HG02870 (cell line): Measurements from ENCODE around the gene CEP131.

ENCODE experiments used
- ATAC-seq: cut with Tn5 transposase; IDR thresholded peaks from one replicate; pipeline ENCODE4 v1.9.1; 2021; ENCODE audit warnings: mild to moderate bottlenecking, moderate library complexity; ENCODE audit not compliant: unreplicated experiment

CEP131 gene

DNA sequence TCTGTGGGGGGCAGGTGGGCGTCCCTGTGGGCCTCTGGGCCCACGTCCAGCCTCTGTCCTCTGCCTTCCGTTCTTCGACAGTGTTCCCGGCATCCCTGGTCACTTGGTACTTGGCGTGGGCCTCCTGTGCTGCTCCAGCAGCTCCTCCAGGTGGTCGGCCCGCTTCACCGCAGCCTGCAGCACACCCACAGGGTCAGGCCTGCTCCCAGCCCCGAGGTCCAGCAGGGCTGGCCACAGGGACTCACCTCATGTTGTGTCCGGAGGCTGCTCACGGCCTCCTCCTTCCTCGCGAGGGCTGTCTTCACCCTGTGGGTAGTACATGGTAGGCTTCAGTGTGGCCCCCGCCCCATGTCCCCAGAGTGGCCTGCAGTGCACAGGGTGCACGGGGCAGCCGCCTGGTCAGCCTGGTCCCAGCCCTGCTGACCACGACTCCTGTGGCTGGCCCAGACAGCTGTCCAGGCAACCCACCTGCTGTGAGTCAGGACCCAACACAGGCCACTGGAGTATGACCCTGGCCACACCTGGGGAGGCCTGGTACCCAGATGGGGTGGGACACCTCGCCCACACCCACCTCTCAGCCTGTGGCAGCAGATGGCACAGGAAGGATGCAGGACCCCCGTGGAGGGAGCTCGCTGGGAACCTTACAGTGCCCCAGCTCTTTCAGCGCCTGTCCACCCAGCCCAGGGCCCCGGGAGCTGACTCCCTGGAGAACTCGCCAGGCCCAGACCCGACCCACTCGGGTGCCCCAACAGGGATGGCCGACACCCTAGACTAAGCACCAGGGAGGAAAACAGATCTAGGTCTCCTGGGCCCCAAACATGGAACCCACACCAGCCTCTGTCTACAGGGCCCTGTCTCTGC is 32.9 kb downstream of the CEP131 start:
- ATAC-seq = no peak

DNA sequence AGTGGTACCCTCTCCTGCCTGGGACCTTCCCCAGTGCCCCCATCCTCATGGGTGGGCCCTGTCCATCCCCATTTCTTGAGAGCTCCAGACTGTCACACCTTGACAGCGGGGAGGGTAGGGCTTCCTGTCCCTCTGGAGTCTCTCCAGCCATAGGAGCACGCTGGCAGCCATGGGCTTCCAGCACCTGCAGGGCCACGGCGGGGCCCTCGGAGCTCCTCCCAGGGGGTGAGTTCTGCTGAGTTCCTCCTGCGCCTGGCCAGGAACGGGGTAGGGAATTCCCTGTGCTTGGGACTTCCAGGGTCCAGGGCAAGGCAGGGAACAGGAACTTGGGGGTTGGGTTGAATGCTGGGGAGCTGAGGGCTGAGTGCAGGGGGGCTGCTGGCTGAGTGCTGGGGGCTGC is 33.7 kb downstream of the CEP131 start:
- no peak for ATAC-seq

DNA sequence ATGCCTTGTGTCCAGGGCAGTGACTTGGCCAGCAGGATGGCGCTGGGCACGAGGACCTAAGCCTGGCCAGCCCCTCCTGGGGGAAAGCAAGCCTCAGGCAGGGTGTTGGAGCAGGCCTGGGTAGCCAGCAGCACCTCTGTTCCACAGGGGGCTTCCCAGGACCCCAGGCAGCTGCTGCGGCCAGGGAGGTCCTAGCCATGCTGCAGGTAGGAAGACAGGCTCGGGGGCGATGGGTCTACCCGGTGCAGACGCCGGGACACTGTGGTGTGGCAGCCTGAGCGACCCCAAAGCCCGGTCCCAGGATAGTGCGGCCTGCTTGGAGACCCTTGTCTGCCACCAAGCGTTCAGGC is 34.3 kb downstream of the CEP131 start:
- no peak for ATAC-seq

DNA sequence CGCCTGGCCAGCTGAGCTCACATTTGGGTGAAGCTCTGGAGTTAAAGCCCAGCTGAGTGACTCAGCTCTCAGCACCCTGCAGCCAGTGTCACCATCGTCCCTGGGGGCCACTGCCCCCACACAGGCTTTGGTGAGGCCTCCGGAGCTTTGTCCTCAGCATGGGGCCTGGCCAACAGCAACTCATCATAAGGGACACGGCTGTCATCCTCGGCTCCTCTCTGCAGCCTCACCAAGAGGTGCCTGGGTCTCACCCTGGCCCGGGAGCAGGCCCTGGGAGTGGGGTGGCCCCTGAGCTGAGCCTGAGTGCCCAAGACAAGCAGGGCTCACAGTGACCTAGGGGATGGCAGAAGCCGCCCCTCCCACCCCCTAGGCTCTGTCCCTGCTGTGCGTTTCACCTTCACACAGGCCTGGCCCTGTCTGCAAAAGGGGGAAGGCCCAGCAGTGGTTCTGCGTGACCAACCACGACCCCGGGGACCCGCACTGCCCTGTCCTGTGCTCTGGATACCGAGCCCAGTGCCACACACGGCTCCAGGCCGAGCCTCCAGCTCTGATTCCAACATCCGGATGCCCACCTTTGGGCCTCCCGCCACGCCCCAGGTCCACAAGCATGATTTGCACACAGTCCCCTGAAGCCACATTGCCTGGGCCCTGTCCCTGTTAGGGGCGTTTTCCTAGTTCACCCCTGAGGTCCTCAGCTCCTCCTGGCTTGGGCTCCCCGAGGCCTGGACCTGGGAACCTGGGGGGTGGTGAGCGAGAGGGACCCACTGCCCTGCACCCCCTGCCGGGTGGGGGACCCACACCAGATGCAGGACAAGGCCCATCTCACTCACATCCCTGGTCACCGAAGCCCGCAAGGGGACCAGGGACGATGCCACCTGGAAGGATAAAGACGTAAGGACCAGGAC is 34.9 kb downstream of the CEP131 start:
- no peak for ATAC-seq

DNA sequence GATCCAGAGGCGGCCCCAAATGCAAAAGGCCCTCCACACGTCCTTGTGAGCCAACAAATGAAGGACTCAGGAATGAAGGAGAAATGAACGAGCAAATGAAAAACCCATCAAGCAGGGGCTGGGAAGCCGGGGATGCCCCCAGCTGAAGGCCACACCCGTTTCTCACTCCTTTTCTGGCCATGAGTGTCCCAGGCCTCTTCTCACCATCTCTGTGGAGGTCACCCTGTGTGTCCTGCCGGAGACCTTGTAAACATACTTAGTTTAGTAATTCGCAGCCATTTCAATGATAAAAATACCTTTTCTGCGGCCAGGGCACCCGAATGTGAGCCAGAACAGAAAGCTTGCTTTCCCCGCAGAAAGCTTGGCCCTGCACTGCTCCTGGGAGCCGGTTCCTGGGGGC is 35.6 kb downstream of the CEP131 start:
- no peak for ATAC-seq

DNA sequence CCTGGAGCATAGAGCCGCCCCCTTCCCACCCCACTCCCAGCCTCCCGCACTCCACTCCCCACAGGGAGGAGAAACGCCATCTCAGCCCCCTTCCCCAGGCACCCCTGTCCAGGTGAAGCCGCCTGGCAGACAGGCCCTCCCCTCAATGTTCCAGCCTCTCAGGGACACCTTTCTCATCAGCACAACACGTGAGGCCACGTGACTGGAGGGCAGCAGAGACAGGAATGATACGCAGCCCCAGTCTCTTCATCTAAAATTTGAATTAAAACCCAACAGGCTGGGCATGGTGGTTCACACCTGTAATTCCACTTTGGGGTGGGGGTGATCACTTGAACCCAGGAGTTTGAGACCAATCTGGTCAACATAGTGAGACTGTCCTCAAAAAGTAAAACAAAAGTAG is 36.6 kb downstream of the CEP131 start:
- no peak for ATAC-seq

DNA sequence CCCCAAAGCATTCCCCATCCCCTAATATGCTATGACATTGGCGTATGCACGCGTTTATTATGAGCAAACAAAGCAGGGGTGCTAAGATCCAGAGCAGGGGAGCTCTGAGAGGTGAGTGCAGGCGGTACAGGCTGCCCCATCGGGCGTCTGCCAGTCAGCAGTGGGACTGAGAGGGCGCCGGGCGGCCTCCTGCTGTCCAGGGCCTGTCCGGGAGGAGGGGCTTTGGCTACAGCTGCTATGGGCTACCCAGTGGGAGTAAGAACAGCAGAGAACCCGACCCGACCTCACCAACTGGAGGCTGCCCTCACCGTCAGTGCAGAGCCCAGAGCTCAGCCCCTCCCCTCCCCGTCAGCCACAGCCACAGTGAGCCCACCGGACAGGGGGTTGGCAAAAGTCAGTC is 38.2 kb downstream of the CEP131 start:
- no peak for ATAC-seq

DNA sequence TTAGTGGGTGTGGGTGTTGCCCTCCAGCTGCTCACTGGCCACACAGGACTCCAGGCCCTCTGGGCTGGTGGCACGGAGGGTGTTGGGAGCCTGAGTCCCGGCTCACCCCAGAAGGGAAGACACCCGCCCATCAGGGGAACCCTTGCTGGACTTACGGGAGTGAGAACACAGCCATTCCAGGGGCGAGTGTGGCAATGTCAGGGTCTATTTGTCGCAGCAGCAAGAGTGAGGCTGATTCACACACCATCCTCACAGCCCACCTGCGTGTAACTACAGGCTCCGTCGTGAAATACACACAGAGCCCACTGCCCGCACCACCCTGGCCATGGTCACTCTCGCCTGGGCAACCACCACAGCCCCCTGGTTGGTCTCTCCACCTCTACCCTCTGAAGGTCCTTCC is 39.0 kb downstream of the CEP131 start:
- no peak for ATAC-seq

DNA sequence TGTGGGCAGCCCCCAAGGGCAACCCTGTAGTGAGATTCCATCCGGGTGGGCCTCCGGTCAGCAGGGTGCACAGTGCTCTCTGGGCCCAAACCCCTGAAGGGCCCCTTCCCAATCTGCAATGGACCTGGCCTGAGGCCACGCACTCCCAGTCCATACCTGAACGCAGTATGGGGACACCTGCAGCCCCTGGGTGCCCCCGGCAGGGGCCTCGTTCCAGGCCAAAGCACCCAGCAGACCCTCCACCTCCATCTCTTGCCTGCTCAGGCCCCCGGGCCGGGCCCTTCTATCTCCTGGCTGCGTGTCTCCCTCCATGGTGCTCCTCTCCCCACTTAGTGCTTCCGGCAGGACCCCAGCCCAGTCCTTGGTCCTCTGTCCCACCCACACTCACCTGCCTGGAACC is 39.4 kb downstream of the CEP131 start:
- no peak for ATAC-seq

DNA sequence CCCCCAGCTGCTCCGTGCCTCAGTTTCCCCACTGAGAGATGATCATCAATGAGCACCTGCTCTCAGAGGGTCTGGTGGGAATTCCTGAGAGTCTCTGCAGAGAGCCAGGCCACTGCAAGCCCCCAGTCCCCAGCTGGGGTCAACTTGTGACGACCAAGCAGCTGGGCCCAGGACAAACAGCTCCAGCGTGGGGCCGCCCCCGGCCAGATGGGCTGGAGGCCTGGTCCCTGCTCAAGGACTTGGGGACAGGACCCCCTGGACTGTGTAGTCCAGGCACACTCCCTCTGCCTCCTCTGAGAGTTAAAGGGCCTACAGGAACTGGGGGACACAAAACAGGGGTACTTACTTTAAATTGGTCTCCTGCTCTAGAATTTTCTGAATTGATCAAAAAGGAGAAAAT is 40.2 kb downstream of the CEP131 start:
- ATAC-seq = no peak

DNA sequence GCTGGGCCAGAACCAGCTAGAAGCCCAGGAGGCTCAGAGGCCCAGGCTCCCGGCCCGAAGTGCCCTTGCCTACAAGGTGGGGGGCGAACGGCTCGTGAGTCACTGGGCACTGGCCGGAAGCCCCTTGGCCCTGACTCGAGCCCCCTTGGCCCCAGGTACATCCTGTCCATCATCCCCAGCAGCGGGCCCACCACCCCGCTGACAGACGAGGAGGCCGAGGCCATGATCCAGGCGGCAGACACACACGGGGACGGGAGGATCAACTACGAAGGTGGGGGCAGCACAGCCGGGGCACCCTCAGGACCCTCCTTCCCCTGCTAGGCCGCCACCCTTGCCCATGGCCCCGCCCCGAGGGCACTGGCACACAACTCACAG is 41.0 kb downstream of the CEP131 start:
- ATAC-seq = no peak

DNA sequence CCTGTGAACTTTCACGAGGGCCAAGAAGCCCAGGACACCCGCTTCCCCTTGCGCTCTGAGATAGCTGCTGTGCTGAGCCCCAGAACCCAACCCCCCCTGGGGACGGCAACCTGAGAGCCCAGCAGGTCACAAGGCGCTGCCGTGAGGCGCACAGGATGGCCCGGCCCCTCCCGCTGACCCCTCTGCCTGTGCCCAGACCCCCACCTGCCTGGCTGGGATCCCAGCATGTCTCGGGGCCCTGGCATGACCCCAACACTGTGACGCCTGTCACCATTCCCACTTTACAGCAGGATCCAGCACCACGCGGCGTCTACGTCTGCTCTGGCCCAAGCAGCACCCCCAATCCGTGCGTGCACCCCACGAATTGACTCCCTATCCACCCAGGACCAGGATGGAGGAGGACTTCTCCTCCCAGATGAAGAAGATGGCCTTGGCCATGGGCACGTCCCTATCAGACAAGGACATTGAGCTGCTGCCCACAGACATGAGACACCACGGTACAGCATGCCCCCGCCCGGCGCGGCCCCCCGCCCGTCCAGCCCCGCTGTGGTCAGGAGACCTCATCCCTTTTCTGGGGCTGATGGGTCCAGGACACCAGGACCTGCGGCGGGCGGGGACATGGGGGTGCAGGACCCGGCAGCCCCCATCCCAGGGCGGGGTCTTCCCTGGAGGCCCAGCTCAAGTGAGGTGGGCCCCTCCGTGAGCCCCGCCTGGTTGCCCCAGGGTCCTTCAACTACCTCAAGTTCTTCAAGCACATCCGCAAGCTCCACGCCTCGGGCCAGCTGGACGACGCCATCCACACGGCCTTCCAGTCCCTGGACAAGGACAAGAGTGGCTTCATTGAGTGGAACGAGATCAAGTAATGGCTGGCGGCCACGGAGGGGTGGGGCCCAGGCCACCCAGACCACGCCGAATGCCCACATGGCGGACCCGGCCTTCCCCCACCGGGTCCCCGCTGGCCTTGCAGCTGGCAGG is 41.6 kb downstream of the CEP131 start:
- ATAC-seq = no peak

DNA sequence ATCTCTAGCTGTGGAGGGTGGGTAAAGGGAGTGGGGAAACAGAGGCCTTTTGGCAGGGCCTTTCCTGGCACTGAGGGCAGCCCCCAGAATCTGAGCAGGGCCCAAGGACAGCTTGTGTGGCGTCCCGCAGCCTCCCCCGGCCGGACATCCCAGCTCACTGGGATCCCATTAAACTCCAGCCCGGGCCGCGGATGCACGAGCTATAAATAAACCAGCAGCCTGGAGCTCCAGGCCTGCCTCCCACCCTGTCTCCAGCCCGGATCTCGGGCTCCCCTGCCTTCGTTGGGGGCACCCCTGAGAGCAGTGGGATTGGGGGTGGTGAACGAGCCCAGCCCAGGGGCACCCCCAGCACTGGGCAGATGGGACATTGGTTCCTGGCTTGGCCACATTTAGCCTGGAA is 42.9 kb downstream of the CEP131 start:
- ATAC-seq = no peak

DNA sequence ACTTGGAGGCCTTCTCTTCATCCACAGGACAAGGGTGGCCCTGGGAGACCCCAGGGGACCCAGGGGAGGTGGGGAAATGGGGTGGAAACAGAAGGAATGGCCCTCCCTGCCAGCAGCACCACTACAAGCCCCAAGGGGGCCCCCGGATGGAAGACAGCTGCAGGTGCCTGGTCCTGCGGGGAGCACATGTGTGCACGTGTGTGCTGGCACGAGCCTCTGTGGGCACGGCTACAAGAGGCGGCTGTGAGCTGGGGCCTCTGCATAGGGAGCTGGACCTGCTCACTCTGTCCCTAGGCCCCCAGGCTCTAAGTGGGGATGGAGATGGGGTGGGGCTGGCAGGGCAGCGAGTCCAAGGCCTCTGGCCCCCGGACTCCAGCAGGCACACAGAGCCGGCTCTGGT is 43.5 kb downstream of the CEP131 start:
- no peak for ATAC-seq

DNA sequence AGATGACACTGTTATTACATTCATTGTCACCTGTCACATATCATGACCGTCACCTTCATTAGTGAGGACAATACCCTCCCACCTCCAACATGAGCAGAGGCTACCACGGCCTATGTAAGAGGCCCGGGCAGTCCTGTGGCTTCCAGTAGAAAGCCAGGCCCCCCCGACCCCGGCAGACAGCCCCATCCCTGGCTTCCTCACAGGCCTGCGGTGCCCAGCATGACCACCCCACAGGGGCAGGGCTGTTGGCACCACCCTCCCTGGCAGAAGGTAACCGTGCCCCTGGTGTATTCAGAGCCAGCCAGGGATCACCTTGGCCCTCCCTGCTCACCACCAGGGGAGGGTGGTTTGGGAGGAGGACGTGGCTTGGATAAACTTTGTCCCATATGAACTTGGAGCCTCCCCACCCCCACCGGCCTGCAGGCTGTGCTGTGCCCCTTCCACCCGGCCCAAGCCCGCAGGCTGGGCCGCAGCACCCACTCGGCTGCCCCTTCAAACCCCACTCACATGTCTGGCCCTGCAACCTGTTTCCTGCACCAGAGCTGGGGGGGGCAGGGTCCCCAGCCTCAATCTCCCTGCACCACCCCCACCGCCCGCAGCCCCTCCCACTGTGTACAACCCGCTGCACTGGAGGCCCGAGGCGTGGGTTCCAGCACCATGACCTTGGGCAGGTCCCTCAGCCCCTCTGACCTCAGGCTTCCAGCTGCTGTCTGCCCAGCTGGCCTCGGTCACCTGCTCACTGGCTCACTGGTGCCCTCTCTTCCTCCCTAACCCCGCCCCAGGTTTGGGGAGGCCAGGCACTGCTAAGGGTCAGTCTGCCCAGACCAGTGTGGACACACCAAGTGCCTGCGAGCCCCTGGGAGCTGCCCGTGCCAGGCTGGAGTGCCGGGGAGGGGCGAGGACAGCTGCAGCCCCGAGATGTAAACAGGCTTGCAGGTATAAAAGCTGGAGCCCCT is 44.4 kb downstream of the CEP131 start:
- no peak for ATAC-seq

DNA sequence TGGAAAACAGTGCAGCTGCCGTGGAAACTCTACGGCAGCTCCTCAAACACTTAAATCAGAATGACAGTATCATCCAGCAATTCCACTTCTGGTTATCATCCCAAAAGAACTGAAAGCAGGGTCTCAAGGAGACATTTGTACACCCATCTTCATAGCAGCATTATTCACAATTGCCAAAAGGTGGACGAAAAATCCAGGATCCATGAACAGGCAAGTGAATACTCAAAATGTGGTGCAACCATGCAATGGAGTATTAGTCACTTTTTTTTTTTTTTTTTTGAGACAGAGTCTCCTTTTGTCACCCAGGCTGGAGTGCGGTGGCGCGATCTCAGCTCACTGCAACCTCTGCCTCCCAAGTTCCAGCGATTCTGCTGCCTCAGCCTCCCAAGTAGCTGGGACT is 46.1 kb downstream of the CEP131 start:
- ATAC-seq = no peak

DNA sequence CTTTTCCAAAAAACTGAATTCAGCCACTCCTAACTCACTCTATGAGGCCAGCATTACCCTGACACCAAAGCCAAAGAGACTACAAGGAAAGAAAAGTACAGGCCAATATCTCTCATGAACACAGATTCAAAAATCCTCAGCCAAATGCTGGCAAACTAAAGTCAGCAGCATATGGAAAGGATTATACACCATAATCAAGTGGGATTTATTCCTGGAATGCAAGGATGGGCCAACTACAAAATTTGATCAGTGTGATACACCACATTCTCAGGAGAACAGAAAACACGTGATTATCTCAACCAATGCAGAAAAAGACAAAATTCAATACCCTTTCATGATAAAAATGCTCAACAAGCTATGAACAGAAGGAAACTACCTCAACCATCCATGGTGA is 49.0 kb downstream of the CEP131 start:
- ATAC-seq = no peak

DNA sequence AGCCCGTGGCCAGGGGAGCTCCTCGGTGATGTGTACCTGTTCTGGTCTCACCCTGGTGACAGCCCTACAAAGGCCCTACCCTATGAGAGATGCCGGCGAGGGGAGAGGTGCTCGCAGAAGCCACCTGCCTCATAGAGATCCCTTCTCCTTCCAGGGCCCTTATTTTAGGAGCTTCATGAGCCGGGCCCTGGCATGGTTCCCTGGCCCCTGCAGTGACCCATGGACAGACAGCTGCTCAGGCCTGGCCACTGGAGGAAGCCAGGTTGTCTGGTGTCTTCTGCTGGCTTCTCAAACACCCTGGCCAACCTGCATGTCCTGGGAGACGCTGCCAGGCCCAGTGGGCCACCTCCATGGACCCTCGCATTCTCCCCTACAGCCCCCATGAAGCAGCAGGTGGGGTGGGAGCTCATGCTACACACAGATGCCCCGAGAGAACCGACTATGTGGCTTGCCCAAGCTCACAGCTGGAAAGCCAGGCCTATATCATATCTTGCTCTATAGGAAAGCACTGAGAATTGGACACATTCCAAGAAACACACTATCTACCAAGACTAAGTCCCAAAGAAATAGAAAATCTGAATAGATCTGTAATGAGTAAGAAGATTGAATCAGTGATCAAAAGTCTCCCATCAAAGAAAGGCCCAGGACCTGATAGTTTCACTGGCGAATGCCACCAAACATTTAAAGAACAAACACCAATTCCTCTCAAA is 49.6 kb downstream of the CEP131 start:
- no peak for ATAC-seq

DNA sequence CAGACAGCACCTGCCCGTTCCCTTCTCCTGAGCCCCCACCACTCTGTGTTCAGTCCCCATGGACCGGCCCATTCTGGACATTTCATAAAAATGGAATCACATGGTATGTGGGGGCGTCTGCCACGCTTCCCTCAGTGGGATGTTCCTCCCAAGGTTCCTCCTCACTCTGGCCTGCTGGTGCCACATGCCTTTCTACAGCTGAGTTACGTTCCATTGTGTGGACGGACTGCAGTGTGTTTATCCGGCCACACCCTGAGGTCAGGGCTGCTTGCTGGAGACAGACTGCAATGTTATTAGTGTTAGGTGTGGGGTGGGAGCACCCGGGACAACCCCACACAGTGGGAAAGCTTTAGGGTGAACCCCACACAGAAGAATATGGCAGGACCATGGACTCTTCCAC is 50.8 kb downstream of the CEP131 start:
- no peak for ATAC-seq
